Type B pancreatic cell (in vitro differentiated cells): ENCODE data around the gene SYT6. TPM values are rescaled to one million over a fixed set of nuclear protein-coding genes. Genes with fewer than 3 reads are reported as not detected.

Experiments
- DNase-seq: peaks from one replicate; pipeline ENCODE4 v3.0.0; 2021; ENCODE audit warnings: mixed read lengths; ENCODE audit not compliant: unreplicated experiment; ENCODE audit errors: extremely low spot score
- H3K27ac Mint-ChIP-seq: 2 replicates; pipeline ENCODE4 v1.8.0; 2021; ENCODE audit warnings: mild to moderate bottlenecking, mixed read lengths
- H3K27me3 Mint-ChIP-seq: 2 replicates; pipeline ENCODE4 v1.8.0; 2021; ENCODE audit warnings: mixed read lengths
- H3K36me3 Mint-ChIP-seq: 2 replicates; pipeline ENCODE4 v1.8.0; 2021; ENCODE audit warnings: mixed read lengths
- H3K4me1 Mint-ChIP-seq: one replicate; pipeline ENCODE4 v1.8.0; 2021; ENCODE audit warnings: mixed read lengths; ENCODE audit not compliant: unreplicated experiment
- H3K4me3 Mint-ChIP-seq: 2 replicates; pipeline ENCODE4 v1.8.0; 2021; ENCODE audit warnings: mild to moderate bottlenecking, mixed read lengths
- H3K9me3 Mint-ChIP-seq: 2 replicates; pipeline ENCODE4 v1.8.0; 2021; ENCODE audit warnings: mixed read lengths
- CTCF ChIP-seq: fragments of 200-600 bp; sonication (generic); conservative IDR thresholded peaks from 2 replicates; pipeline ENCODE4 v1.5.0; 2021; ENCODE audit warnings: antibody characterized with exemption, mild to moderate bottlenecking
- total RNA-seq: library from RNA; stranded (reverse); gene quantifications from 2 replicates; pipeline ENCODE4 v1.2.1, GENCODE V29; 2021; ENCODE audit warnings: low replicate concordance

SYT6 gene
- total RNA-seq, 1 donor from 2014 or later = 3.0 TPM

GRCh38 chr1:114117654-114118053 is 36.0 kb downstream of the SYT6 start:
- Mint-ChIP-seq H3K27me3 (peaks cover 33% of the 10 kb centered on the region), H3K4me1 (peaks cover 19% of the 10 kb centered on the region), H3K36me3 (no peaks in the 10 kb centered on the region), H3K9me3 (no peaks in the 10 kb centered on the region), H3K27ac (no peak overlapping the region), H3K4me3 (no peak overlapping the region)
- TF ChIP-seq CTCF = no peak
- DNase-seq = no peak

GRCh38 chr1:114116086-114116485 is 37.6 kb downstream of the SYT6 start:
- Mint-ChIP-seq H3K36me3 (no peaks in the 10 kb centered on the region), H3K27me3 (peaks cover 46% of the 10 kb centered on the region), H3K4me1 (peaks cover 28% of the 10 kb centered on the region), H3K9me3 (no peaks in the 10 kb centered on the region), H3K4me3 (no peak overlapping the region), H3K27ac (no peak overlapping the region)
- no peak for TF ChIP-seq CTCF
- DNase-seq = no peak

GRCh38 chr1:114114185-114115094 is 39.2 kb downstream of the SYT6 start:
- Mint-ChIP-seq H3K9me3 (no peaks in the 10 kb centered on the region), H3K27ac (no peak overlapping the region)
- TF ChIP-seq CTCF = no peak

DNA sequence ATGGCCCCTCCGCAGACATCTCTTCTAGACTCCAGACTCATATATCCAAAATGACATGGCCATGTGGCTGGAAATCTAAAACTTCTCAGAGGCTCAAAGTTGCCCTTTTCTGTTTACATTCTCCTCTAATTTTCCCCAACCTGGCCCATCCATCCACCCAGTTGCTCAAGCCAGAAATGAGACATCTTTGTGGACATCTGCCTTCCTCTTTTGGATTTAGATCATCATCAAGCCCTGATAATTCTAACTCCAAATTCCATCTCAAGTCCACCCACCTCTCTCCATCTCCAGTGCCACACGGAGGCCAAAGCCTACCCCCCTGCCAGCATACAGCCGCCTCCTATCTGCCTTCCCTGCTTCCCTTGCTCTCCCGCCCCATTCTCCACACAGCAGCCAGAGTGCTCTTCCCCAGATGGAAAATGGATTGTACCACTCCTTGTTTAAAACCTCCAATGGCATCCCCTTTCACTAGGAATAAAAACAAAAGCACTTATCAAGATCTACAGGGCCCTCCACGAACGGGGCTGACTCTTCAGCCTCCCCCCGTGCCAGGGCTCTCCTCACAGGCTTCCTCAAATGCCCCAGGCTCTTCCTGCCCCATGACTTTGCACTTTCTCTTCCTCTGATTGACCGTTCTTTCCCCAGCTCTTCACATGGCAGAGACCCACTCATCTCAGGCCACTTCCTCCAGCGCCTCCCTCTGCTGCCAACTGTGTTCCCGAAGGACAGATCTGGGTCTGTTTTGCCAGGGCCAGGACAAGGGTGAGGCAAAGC is 40.1 kb downstream of the SYT6 start:
- Mint-ChIP-seq H3K27me3 (peaks cover 41% of the 10 kb centered on the region), H3K36me3 (no peaks in the 10 kb centered on the region), H3K4me1 (peaks cover 30% of the 10 kb centered on the region), H3K4me3 (no peak overlapping the region), H3K27ac (no peak overlapping the region), H3K9me3 (no peaks in the 10 kb centered on the region)
- no peak for TF ChIP-seq CTCF
- no peak for DNase-seq

More at GRCh38 chr1:114114185-114115094, 39.2 kb downstream of the SYT6 start:
- Mint-ChIP-seq H3K27me3 (peaks cover 47% of the 10 kb centered on the region), H3K4me1 (peaks cover 28% of the 10 kb centered on the region), H3K4me3 (no peak overlapping the region), H3K36me3 (no peaks in the 10 kb centered on the region)
- no peak for DNase-seq

GRCh38 chr1:114112775-114113174 is 40.9 kb downstream of the SYT6 start:
- Mint-ChIP-seq H3K36me3 (no peaks in the 10 kb centered on the region), H3K27me3 (peaks cover 41% of the 10 kb centered on the region), H3K27ac (no peak overlapping the region), H3K4me1 (peaks cover 37% of the 10 kb centered on the region), H3K9me3 (no peaks in the 10 kb centered on the region), H3K4me3 (no peak overlapping the region)
- no peak for DNase-seq
- no peak for TF ChIP-seq CTCF
